ENCODE data around the gene PCARE.

Gene PCARE

DNA sequence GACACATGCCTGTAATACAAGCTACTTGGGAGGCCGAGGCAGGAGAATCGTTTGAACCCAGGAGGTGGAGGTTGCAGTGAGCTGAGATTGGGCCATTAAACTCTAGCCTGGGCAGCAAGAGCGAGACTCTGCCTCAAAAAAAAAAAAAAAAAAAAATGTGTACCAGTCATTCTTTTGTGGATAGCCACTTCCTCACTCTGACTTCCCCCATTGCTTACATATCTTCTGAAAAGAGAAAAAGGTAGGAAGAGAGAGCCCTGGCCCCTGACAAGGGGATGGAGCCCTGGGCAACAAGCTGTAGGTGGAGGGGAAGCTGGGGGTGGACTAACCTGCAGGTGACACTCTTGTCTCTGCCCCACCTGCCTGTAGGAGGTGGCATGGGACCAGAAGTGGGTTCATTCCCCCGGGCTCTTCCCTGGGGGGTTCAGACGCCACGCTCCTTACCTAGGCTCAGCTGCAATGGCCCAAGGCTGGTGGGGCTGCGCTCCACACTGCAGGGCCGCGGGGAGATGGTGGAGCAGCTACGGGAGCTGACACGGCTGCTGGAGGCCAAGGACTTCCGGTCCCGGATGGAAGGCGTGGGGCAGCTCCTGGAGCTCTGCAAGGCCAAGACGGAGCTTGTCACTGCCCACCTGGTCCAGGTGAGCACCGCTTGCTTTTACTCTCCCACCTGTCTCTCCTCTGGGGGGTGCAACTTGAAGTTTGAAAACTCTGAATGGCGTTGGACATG is 39.1 kb downstream of the PCARE start:
- no peak for DNase-seq (ENCODE audit: low spot score)

DNA sequence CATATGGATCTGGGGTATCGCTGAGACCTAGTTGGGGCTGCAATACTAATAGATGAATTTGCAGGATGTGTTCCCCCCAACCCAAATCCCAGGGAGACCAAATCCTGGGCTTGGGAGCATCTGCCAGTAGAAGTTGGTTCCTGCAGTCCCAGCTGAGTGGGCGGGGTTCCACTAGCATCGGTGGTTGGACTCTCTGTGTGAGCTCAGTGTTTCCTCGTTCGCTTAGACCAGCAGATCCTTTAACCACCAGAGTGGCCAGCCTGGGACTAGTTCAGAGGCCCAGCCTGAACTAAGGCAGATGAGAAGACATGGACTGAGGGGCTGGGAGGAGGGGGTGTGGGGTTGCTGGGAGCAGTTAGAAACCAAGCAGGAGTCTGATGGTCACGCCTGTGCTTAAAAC is 40.7 kb downstream of the PCARE start:
- no peak for DNase-seq (ENCODE audit: low spot score)

DNA sequence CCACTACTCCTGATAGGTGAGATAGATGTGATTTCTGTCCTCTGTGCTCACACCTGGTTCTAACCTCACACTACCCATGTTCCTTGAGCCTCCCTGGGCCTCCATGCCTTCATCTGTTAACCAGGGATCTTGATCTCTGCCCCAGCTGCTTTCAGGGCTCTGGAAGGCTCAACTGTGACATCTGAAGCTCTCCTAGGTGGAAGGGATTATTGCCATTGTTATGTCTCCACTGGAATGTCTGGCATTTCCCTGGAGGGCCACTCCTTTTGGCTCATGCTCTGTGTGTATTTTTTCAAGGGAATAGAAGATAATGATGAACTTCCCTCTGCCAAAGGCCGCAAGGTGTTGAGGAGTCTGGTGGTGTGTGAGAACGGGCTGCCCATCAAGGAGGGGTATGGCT is 41.2 kb downstream of the PCARE start:
- DNase-seq (ENCODE audit: low spot score), result no peak

DNA sequence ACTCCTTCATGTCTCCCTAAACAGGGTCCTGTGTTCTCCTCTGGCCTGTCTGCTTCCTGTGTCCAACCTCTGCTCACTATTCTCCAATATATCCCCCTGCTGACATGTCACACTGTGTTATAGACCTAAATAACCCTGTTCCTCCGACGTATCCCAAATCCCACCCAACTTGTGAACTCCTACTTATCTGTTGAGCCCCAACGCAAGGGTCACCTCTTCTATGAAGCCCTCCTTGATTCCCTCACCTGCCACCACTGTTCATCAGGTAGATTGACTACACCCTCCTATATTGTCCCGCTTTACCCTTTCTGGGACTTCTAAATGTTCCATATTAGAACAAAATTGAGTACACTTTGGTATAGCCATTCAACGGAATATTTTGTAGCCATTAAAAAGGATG is 42.1 kb downstream of the PCARE start:
- no peak for DNase-seq (ENCODE audit: low spot score)

DNA sequence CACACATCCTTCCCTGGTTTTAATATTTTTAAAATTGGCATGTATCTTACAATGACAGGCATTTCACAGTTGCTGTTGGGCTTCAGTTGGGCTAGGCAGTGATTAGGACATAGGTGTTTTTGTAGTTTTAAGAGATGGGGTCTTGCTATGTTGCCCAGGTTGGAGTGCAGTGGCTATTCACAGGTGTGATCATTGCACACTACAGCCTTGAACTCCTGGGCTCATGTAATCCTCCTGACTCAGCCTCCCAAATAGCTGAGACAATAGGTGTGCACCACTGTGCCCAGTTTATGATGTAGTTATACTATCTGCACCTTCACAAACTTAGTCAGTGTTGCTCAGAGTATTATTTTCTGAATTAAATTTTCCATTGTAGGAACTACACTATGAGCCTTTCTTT is 43.3 kb downstream of the PCARE start:
- DNase-seq (ENCODE audit: low spot score), result no peak

DNA sequence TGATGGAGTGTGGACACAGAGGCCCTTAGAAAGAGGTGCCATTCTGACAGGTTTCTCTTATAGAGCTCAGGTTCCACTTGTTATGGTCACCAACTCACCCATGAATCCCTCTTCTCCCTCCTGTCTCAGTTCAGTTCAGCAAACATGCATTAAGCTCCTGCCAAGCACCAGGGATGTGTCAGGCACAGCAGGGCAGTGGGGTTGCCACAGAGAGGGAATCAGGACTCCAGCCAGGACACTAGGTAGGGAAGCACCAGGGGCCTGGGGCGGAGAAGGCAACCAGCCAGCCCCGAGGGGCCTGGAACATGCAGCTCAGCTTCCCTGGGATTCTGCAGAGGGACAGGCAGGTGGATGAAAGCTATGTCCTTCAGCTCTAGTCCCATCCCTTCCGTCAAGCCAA is 48.6 kb downstream of the PCARE start:
- no peak for DNase-seq (ENCODE audit: low spot score)

DNA sequence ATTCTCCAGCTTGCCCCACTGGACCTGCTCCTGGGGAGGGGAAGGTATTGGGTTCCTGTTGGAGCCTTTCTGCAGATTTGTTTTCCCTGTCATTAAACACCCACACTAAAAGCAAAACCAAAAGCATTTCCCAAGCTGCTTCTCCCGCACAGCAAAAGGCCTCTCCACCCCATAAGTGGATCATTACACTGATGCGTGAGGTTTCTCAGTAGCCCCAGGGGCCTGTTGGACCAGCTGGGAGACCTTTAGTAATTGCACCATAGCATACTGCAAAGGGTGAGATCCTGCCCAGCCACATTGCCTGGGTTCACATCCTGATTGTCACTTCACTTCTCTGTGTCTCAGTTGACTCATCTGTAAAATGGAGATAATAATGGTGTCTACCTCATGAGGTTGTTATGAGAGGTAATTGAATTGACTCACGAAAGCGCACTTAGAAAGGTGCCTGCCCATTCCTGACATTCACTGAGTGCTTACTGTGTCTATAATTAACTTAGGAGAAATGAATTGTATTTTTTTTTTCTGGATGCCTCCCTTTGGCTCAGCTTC is 49.4 kb downstream of the PCARE start:
- DNase-seq (ENCODE audit: low spot score), result no peak

DNA sequence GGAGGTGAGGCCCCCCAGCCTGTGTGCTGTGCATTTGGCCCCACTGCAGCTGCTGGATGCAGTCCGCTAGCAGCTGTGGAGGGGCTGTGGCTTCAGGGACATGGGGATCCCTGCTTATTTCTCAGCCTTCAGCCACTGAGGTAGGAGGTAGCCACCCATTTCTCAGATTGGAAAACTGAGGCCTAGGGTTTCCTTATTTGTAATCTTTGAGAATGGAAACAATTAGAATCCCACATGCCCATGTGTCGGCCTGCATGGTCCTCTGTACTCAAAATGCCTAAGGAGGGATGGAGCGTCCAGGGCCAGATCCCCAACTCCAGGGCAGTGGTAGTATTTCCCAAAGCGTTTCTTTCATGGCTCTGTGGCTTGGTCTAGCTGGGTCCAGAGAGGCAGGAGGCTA is 51.1 kb downstream of the PCARE start:
- DNase-seq (ENCODE audit: low spot score), result no peak

DNA sequence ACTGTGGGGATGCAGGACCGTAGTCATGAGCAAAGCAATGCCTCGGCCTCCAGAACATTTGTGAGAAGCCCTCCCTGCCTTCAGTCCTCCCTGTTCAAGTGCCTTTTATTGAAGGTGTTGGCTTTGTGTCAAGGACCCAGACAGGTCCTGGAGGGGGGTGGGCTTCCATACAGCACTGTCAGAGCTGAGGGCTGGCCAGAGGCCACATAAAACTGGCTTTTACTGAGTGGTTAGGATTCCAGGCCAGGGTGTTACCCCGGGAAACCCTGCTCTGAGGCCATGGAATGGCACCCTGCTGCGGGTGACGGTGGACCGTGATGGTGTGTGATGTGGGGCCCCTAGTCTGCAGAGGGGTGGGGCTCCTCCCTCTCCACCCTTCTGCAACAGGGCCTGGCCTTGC is 51.6 kb downstream of the PCARE start:
- DNase-seq (ENCODE audit: low spot score), result no peak

DNA sequence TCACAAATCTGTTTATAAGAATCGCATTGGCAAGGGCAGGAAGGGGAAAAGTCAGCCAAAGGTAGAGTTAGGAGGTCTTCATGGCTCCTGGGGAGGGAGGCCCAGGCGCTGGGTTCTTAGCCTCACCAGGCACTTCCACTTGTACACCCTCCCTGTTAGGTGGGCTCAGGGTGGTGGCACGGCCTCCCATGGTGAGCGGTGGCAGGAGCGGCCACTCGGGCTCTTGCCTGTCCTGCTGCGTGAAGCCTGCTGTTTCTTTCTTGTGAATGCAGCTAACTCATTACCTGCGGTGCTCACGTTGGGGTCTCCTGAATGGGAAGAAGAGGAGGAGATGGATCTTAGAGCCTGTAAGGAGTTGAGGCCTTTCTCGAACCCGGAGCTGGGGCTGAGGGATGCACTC is 52.4 kb downstream of the PCARE start:
- DNase-seq (ENCODE audit: low spot score), result no peak

DNA sequence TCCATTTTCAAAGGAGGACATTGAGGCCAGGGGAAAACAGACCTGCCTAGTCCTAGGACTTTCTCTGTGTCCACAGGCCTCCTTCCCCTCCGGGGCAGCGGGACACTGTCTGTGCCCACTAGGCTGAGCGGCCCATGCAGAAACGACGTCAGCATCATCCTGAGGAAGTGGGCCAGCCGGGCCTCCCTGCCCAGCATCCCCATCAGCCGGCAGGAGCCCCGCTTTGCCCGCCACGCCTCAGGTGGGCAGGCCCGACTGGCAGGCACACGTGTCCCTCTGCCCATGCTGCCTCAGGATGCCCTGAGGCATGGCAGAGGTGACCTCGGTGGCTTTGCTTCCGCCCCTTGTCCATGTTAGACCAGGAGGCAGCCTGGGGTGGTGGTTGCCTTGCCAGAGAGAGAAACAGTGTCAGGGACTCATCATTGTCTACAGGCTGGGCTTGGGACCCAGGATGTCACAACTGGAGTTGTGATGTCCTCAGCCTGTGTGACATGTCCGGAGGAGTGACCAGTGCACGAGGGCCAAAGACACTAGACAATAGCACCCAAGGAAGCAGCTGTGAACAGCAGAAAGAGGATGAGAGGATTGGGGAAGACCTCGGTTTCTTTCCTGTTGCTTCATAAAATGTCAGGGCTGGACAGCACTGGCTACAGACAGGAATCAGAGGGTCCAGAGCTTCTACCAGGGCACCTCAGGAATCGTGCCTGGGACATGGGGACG is 56.4 kb downstream of the PCARE start:
- no peak for DNase-seq (ENCODE audit: low spot score)

DNA sequence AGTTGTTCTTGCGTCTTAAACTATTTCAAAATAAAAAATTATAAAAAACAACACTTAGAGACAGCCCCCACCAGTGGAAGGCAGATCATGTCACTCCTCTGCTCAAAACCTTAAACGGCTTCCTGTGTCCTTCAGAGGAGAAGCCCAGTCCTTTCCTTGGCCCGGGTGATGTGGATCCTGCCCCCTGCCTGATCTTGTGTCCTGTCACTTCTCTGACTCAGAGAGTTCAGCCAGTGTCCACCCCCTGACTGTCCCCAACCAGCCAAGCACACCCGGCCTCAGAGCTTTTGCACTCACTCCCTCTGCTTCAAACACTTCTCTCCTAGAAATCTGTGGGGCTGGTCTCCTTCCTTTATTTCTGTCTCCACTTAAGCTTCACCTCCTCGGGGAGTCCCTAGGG is 57.8 kb downstream of the PCARE start:
- DNase-seq (ENCODE audit: low spot score), result no peak

DNA sequence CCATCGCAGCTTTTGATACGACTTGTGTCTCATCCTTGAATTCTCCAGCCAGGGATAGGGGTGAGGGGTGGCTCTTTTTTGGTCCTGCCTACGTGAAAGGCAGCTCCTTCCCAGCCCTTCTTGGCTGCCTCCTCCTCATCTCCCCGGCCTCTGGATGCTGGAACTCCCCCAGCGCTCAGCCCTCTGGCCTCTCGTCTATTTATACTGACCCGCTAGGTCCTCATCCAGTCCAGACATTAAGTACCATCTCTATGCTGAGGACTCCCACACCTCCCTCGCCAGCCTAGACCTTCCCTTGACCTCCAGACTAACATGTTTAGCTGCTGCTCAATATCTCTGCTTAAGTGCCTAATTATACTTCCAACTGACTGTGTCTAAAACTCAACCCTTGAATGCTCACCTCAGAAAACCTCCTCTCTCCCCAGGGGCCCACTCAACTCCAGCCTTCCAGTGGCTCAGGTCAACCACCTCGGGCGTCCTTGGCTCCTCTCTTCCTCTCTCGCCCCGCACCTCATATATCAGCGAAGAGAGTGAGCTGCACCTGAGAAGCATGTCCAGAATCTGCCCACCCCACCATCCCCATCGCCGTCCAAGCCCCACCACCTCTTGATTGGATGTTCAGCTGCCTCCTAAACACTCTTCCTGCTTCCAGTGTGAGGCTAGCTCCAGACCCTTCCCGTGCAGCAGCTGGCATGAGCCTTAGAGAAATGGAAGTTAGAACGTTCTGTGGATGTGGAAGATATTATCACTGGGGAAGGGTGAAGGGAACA is 58.4 kb downstream of the PCARE start:
- DNase-seq (ENCODE audit: low spot score), result no peak

DNA sequence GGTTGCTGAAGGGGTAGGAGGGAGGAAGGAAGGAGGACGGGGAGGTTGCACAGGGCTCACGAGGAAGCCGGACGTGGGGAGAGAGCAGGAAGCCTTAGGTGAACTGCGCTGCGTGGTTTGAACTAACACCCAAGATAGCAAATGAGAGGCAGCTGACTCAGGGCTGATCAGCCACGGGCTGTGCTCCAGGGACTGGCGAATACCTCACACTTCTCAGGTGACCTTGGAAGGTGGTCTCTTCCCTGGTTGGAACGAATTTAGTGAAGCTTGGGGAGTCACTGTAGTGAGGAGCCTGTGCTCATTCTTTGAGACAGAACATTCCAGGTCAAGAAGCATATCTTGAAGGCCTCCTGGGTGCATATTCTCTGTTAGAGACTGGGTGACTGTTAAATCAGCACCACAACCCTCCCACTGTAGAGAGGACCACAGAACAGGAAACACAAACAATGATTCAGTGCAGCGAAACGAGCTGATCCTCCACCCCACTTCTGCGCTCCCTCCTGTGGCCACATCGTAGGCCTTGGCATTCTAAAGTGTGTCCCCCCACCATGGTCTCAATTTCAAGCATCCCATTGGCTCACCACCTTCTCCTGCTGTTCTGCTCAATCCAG is 59.4 kb downstream of the PCARE start:
- peak; percentile 78 for DNase-seq (ENCODE audit: low spot score)

DNA sequence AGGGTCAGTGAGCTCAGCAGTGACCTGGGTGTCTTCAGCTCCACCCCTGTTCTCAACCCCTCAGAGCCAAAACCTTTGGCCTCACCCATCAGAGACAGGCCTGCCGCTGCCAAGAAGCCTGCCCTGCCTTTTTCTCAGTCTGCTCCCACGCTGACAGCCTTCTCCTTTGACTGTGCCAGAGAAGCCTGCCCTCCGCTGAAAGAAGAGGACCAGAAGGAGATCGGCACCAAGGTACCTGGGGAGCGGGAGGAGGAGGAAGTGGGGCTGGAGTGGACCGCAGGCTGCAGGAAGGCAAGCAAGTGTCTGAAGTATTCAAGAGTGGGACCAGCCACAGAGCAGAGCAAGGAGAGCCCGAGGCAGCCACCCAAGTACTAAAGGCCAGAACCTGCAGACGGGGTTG is 60.0 kb downstream of the PCARE start:
- peak; percentile 31 for DNase-seq (ENCODE audit: low spot score)

DNA sequence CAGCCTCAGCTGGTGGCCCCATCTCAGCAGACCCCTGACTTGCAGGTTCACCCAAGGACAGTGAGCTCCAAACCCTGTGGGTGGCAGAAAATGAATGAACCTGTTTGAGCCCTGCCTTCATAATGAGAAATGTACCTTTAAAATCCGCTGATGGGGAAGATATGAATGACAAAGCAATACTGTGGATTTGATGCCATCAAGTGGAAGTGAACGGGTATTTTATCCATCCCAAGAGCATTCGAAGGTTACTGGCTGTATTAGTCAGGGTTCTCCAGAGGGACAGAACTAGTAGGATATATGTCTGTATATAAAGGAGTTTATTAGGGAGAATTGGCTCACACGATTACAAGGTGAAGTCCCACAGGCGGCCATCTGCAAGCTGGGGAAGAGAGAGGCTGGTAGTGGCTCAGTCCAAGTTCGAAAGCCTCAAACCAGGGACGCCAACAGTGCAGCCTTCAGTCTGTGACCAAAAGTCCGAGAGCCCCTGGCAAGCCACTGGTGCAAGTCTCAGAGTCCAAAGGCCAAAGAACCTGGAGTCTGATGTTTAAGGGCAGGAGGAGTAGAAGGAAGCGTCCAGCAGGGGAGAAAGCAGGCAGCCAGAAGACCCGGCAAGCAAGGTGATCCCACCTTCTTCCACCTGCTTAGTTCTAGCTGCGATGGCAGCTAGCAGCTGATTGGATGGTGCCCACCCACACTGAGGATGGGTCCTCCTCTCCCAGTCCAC is 61.1 kb downstream of the PCARE start:
- DNase-seq (ENCODE audit: low spot score), result no peak

DNA sequence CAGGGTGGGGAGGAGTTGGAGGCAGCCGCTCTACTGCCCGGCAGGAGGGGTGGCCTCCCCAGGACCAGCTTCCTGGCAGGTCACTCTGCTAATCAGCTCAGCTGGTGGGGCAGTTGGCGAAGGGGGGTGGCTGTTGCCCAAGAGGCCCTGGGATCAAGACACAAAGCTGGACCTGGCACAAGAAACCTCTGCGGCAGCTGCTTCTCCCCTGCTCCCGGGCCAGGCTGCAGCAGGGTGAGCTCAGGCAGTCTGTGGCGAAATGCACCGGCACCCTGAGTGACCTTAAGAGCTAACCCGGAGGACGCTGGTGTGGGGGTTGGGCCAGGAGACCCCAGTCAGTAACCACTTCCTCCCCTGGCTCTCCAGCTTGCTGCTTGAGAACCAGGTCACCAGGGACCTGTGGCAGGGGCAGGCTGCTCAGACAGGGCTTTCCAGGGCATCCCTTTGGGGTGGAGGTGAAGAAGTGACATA is 62.1 kb downstream of the PCARE start:
- DNase-seq (ENCODE audit: low spot score), result peak; percentile 9

Measured in activated CD4-positive, alpha-beta T cell treated with anti-CD3 and anti-CD28 coated beads, Interleukin-2, Interleukin-4, amounts not matched to agents 100 ng/mL and 50 ng/mL, durations not matched to agents 16 hours and 8 hours (primary cell).